NCI-H510A (cell line): ENCODE measurements around the gene HS3ST3A1.
"Not testable (repeated sequence)": the region's sequence is repeated elsewhere in the genome, so short reads cannot be mapped to it uniquely, and the experiment has no call there.

Experiments
- DNase-seq: peaks from one replicate; lab custom pipeline; 2025; lab: John Stamatoyannopoulos, UW

The HS3ST3A1 gene

GRCh38 chr17:13575922-13576419 is 25.8 kb downstream of the HS3ST3A1 start:
- DNase-seq: no peak

DNA sequence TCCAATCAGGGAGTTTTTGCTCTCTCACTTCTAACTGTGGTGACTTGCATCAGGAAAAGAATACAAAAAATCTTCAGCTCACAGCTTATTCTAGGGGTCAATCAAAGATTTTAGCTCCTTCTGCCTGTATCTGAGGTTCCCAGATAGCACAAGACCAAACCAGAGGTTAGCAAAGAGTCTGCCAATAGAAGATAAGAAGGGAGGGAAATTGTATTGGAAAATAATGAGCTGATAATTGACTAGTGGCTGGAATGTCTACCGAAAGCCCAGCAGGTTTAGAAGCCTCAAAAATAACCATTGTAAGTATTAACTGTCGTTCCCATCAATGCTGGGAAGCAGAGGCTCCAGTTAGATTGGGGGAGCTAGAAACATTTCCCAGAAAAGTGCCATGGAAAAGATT is 26.3 kb downstream of the HS3ST3A1 start:
- no peak for DNase-seq

DNA sequence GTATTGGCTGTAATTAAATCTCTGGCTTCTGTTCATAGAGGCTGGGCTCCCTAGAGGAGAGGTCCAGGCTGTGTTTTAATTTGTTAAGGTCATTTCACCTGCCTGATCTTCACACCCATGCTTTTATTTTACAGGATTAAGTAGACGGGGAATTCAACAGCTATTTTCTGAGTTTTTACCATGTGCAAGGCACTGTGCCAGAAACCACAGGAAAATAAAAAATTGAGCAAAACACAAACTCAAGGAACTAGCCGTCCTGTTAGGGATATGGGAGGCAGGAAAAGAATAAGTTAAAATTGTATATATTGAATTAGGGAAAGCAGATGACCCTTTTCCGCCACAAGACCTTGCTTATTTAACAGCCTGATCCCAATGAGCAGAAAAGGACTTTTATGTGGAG is 29.1 kb downstream of the HS3ST3A1 start:
- DNase-seq: no peak

DNA sequence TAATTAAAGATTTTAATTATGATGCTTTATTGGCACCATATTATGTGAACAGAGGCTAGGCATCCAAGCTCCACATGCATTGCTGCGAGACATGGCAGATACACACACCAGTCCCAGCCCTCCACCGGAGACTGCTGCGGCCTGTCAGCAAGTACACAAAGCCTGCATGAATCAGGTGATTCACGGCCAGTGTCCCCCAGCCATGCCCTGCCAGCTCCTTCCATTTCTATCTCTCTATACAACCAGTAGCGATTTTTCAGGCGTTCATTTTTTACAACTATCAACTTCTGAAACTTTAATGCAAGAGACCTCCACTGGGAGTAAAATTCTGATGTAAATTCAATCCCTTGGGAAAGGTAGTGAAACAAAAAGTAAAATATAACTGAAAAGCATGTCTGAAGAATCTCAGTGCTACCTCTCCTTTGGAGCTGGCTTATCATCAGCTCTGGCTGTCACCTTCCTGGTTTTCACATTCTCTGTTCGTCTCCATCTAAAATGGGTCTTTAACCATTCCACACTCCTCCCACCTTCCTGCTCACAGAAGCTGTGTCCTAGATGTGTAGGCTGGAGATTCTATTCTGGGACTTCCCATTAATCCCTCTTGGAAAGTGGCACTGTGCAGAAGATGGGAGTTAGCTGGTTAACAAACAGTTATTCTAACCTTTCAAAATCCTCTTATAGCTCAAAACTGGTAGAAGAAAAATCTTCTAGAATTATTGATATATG is 32.2 kb downstream of the HS3ST3A1 start:
- no peak for DNase-seq

DNA sequence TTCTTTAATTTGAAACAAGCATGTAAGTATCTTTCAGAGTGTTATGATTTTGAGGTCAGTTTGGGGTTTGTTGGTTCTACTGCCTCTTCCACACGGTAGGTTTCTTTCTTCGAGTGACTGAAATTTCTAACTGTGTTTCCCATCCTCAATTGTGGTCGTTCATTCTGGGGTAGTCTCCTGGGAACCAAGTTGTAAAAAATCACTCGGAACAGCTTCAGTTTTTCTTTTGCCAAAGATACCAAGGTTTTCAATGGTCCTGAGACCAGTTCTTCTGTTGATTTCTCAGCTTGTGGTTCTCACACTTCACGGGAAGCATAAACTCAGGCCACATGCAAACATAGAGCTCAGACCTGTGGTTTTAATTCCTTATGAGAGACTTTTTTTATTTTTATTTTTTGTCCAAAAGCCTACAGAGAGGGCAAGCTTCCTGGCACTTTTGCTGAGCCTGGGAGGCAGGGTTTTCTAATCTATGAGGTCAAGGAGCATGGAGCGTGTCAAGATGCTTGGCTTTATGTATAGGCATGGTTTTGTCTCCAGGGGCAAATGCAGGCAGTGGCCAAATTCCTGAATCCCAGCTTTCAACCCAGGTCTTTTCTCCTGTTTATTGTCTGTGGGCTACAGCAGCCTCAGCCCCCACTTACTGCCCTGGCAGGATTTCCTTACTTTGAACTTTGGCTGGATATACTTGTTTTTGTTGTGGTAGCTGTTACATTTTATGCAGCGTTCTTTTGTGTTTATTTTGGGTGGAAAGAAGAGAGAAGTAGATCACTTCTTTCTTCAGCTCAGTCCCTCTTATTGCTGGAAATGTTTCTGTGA is 32.9 kb downstream of the HS3ST3A1 start:
- DNase-seq: no peak

GRCh38 chr17:13563866-13564265 is 37.9 kb downstream of the HS3ST3A1 start:
- DNase-seq: no peak

DNA sequence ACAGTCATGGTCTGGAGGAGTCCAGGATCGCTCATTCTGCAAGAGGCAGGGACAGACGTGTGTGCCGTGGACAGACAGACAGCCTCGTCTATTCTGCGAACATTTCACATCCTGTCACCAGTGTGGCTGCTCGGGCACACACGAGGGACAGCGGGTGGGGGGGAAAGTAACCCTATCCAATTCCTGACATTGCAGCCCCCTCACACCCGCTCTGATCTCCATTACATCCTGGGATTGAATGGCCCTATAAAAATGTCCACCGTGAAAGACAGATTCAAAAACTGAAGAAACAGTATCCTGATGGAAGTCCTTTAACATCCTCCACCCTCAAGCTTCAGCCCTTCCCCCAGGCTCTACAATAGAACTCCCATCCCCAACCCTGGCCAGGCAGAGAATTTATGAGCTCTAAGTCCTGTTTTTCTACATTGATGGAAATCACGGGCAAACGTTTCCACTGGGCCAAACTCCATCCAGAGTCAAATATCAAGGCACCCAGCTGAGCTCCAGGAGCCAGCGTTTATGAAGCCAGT is 39.4 kb downstream of the HS3ST3A1 start:
- no peak for DNase-seq

- no peak for DNase-seq
Observed at GRCh38 chr17:13561606-13562270, 40.0 kb downstream of the HS3ST3A1 start.

GRCh38 chr17:13560935-13561334 is 40.8 kb downstream of the HS3ST3A1 start:
- DNase-seq: no peak

GRCh38 chr17:13558588-13558987 is 43.1 kb downstream of the HS3ST3A1 start:
- no peak for DNase-seq

DNA sequence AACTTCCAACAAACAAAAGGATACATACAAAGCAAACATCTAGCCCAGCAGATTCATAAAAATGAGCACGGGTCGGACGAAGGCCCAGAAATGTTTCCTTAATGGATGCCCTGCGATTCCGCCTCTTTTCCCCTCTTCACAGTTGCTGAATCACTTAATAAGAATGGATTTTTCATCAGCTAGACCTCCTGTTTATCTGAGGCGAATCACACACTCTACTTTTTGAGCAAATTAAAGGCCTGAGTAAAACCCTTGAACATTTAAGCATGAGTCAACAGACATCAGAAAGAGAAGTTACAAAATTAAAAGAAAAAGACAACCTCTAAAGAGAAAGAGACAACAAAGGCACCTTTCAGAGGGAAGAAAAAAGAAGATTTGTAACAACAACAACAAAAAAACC is 44.7 kb downstream of the HS3ST3A1 start:
- DNase-seq: no peak

DNA sequence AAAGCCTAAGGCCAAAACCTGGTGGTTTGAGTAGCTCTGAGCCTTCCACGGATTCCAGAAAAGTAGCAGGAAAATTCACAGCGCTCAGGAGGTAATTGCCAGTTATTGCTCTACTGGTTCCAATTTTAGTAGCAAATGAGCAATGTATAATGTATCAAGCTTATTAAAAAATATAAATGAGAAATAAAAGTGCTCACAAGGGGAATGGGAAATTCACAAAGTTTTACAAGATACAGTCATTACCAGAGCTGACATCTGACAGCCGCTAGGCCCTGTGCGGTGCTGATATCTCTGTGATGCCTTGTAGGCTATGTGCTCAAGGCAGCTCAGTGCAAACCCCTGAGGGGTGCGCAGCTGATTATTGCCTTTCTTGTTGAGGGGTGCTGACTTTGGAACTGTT is 47.5 kb downstream of the HS3ST3A1 start:
- no peak for DNase-seq

- DNase-seq: no peak
Observed at GRCh38 chr17:13550291-13550690, 51.4 kb downstream of the HS3ST3A1 start.

DNA sequence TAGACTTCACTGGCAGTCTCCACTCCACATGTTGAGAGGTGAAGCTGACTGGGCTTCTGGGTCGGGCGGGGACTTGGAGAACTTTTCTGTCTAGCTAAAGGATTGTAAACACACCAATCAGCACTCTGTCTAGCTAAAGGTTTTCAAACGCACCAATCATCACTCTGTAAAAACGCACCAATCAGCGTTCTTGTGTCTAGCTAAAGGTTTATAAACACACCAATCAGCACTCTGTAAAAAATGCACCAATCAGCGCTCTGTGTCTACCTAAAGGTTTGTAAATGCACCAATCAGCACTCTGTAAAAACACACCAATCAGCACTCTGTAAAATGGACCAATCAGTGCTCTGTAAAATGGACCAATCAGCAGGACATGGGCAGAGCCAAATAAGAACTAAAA is 53.2 kb downstream of the HS3ST3A1 start:
- not testable (repeated sequence) for DNase-seq

- DNase-seq: no peak
Observed at GRCh38 chr17:13546851-13547250, 54.9 kb downstream of the HS3ST3A1 start.

GRCh38 chr17:13545941-13546340 is 55.8 kb downstream of the HS3ST3A1 start:
- DNase-seq: no peak

DNA sequence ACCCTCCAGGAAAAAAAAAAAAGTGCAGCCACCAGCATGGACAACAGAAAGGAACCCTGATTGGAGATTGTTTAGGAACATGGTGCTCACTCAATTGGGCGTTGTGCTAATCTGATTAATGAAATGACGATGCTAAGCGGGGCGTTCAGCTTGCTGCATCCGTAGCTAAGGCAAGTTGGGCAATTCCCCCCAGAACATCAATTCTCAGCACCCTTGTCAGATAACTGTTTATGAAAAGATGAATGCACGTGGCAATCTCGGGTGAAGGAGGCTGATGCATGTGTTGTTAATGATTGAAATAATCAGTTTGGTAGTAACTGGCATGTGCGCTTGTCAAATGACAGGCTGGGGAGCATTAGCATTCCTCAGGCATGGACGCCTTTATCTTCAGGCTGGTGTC is 57.0 kb downstream of the HS3ST3A1 start:
- no peak for DNase-seq

GRCh38 chr17:13544292-13544691 is 57.4 kb downstream of the HS3ST3A1 start:
- no peak for DNase-seq

DNA sequence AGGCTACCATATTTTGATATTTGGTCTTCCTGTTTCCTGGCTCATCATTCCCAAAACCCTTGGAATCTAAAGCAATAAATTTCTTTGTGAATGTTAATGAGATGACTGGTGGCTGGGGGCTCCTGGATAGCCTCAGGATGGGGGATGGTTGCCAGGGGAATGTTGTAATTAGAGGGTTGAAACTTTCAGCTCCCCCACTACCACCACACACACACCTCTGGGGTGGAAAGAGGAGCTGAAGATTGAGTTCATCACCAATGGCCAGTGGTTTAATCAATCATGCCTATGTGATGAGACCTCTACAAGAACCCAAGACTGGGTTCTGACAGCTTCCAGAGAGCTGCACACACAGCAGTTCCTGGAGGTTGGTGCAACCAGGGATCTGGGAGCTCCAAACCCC is 59.1 kb downstream of the HS3ST3A1 start:
- no peak for DNase-seq

DNA sequence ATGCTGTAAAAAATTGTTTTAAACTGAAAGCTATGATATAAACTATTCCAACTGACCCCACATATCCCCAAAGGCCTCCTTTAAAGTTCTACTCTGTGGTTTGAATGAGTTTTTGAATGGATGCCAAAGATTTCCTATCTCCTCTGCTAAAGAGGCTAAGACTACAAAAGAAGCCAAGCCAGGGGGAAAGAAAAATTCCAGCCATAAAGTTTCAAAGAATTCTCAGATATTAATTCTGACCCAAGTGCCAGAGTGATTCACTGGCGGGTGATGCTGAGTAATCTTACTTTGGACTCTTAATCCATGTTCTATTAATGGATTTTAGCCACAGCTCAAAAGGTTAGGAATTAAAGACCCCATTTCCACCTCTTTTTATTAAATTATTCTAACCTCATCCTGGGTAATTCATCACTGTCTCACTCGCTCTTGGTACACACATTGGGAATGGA is 60.7 kb downstream of the HS3ST3A1 start:
- DNase-seq: no peak

DNA sequence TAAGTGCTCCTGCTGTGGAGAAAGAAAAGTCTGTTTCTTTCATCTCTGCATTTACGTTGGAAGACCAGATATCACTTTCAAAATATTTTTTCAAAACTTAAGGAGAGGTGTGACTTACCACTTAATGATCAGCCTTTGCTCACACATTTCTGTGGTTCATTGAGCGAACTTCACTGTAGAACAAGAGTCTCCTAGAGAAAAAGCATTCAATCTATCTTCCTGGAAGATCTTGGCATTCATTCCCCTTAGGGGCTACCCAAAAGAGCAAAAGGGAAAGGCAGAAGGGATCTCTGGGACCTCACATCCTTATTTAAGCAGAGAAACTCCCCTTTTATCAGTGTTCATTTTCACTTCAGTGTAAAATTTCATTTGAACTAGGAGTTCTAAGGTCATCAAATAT is 61.2 kb downstream of the HS3ST3A1 start:
- DNase-seq: no peak

DNA sequence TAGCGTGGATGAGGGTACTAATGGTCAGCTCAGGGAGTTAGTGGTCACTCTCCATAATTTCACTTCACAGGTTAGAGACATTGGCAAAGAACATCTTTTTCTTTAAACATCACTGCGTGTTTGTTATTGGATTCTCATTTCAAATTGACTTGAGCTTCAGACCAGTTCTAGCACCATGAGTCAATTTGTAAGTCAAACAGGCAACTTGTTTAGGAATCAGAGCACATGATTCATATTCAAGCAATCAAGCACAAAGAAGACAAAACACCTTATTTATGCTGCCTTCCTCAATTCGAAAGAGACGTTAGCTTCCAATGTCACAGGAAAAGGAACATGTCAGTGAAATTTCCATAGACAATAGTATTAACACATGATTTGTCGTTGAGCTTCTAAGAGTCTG is 62.3 kb downstream of the HS3ST3A1 start:
- no peak for DNase-seq
